ENCODE data around the gene GABRR3.

The GABRR3 gene

DNA sequence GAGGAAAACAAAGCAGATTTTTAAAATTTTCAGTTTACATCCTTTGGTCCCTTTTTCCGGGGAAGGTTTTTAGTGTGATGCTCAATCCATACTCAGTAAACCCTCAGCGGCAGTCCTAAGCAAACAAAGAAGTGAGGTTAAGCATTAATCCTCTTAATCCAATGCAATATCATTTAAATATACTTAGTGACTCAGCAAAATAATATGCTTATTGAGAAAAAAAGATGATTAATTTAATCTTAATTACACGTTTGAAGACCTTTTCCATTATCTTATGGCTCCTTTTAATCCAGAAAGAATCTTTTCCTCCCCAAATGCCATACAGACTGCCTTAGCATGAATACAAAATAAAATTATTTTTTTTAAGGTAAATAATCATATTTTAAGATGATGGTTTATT lies at the start of gene GABRR3:
Gene GABRR3 (minus strand): TSS at position 108 of the 400 bp plus-strand sequence. CDS start 328 bp downstream, outside the sequence.
- no peak within 1 kb of the TSS for H3K4me3 ChIP-seq (ENCODE audit: low read length)
- no peak for TF ChIP-seq ZNF274 (IDR thresholded peaks at IDR 0.05; ENCODE audit: low read depth, low read length)

DNA sequence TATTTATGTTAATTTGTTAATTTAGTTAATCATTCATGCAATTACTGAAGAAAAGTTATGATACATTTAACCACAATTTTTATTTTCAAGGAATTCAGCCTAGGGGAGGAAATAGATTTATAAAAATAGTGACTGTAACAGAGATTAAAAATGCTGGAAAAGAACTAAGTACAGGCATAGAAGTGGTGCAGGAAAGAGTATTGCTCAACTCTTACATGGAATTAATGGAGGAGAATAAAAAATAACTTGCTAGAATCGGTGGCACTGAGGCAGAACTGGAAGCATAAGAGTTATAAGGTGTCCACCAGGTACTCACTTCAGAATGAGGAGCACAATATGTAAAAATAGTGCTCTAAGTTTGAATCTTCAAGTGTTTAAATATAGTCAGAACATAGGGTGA lies 38.4 kb upstream of the GABRR3 start:
- no peak for TF ChIP-seq ZNF274 (IDR thresholded peaks at IDR 0.05; ENCODE audit: low read depth, low read length)
- H3K4me3 ChIP-seq (ENCODE audit: low read length) = no peak overlapping the region

DNA sequence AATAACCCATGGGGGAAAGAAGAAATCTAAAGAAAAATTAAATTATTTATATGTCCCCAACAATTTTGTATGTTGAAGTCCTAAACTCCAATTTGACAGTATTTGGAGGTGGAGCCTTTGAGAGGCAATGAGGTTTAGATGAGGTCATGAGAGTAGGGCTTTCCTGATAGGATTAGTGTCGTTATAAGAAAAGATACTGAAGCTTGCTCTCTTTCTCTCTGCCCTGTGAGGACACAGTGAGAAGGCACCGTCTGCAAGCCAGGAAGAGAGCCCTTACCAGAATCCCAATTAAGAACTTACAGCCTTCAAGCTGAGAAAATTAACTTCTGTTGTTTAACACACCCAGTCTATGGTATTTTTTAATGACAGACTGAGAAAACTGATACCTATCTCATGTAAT lies 35.7 kb upstream of the GABRR3 start:
- H3K4me3 ChIP-seq (ENCODE audit: low read length) = no peak overlapping the region
- no peak for TF ChIP-seq ZNF274 (IDR thresholded peaks at IDR 0.05; ENCODE audit: low read depth, low read length)

DNA sequence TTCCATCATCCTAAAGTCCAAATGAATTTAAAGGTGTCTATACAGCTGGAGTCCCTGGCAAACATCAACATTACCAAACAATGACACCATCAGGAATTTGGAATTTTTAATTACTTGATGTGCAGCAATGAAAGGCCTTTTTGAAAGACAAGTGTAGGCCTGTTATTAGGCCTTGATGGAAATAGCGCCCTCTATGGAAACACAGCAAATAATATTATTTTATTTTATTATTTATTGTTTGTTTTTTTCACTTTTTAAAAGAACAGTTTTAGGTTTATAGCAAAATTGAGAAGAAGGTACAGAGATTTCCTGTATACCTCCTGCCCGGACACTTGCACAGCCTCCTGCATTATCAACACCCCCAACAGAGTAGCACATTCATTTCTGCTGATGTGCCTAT lies 33.7 kb upstream of the GABRR3 start:
- no peak for TF ChIP-seq ZNF274 (IDR thresholded peaks at IDR 0.05; ENCODE audit: low read depth, low read length)
- no peak overlapping the region for H3K4me3 ChIP-seq (ENCODE audit: low read length)

DNA sequence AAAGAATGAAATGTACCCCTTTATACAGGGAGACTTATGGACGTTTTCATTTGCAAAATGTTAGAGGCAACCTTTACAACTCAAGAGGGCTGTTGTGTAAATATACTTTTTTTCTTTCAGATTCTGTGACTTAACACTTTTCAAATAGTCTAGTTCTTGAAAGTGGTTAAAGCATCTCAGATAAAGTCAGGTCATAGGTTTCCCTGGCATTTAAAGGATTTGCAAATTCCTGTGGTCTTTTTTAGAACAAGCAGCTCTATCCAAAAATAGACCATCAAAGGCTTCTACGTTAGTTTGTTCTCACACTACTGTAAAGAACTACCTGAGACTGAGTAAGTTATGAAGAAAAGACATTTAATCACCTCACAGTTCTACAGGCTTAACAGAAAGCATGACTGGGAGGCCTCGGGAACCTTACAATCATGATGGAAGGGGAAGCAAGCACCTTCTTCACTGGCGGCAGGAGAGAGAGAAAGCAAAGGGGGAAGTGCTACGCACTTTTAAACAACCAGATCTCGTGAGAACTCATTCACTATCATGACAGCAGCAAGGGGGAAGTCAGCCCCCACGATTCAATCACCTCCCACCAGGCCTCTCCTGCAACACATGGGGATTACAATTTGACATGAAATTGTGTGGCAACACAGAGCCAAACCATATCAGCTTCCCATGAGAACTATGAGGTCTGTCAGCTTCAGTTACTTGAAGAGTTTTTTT lies 23.3 kb upstream of the GABRR3 start:
- H3K4me3 ChIP-seq (ENCODE audit: low read length) = no peak overlapping the region
- TF ChIP-seq ZNF274 (IDR thresholded peaks at IDR 0.05; ENCODE audit: low read depth, low read length) = no peak

- H3K4me3 ChIP-seq (ENCODE audit: low read length) = no peak overlapping the region
- TF ChIP-seq ZNF274 (IDR thresholded peaks at IDR 0.05; ENCODE audit: low read depth, low read length) = no peak
Measured at GRCh38 chr3:98057631-98058030, 22.5 kb upstream of the GABRR3 start.

DNA sequence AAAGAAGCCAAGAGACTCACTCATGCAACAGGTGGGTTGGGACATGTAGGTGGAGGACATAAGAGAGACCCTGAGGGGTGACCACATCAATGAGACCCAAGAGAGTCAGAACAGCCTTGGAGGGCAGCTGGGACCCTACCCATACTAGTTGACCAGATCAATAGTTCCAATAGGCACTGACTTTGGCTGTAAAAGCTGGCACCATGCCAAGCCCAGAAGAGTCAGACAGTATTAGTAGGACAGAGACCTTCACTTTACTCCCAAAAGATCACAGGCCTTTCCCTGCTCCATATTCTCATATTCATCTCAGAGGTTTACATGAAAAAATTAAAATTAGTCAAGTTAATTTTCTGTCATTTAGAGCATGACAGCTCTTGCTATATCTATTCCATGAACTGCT lies 20.9 kb upstream of the GABRR3 start:
- no peak for TF ChIP-seq ZNF274 (IDR thresholded peaks at IDR 0.05; ENCODE audit: low read depth, low read length)
- no peak overlapping the region for H3K4me3 ChIP-seq (ENCODE audit: low read length)

GRCh38 chr3:98049271-98049670 lies 14.2 kb upstream of the GABRR3 start:
- TF ChIP-seq ZNF274 (IDR thresholded peaks at IDR 0.05; ENCODE audit: low read depth, low read length) = no peak
- no peak overlapping the region for H3K4me3 ChIP-seq (ENCODE audit: low read length)

DNA sequence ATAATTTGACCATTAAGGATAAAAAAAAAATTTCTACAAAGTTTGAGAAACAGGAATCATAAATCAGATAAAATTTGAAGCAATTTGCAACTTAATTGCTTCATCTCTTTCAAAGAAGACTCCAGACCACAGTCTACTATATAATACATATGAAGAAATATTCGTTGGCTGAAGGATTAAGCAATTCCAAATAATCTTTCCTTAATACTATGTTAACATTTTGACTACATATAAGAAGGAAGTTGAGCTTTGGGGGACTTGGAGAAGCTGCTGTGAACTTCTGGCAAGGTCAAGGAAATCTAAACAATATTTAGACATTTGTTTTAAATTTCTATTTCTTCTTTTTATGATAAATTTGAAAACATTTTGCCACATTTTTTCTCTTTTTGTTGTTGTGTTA lies 13.5 kb upstream of the GABRR3 start:
- TF ChIP-seq ZNF274 (IDR thresholded peaks at IDR 0.05; ENCODE audit: low read depth, low read length) = no peak
- H3K4me3 ChIP-seq (ENCODE audit: low read length) = no peak overlapping the region

DNA sequence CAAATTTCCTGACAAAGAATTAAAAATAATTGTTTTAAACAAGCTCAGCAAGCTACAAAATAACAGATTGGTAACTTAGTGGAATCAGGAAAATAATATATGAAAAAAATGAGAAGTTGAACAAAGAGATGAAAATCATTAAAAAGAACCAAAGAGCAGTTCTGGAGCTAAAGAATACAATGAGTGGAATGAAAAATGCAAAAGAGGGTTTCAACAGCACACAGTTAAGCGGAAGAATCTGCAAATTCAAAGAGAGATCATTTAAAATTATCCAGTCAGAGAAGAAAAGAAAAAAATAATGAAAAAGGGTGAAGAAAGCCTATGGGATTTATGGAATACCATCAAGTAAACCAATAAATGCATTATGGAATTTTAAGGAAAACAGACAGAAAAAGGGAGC lies 6.2 kb upstream of the GABRR3 start:
- H3K4me3 ChIP-seq (ENCODE audit: low read length) = no peak overlapping the region
- no peak for TF ChIP-seq ZNF274 (IDR thresholded peaks at IDR 0.05; ENCODE audit: low read depth, low read length)

DNA sequence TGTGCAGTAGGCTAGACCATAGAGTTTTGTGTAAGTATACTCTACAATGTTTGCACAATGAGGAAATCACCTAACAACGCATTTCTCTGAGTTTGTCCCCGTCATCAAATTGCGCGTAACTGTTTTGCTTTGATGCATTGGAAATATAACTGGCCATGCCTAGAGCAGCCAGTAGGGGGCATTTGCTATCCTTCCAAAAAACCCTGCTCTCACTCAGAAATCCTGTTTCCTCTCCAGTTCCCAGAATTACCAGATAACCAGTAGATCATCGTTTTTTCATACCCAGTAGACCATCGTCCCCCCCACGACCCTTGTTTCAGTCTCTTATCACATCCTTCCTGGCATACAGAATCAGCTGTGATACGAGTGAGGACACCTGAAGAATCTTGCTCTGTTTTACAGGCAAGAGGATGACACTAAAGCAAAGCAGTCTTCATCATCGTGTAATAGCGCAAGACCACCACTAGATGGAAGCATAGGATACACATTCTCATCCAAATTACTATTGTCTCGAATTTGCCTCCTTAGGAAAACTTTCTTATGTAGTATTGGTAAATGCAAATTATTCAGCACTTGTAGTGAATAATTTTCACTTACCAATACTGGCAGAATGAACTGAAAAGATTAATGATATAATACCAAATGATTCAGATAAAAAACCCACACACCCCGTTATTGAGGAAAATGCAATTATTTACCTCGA lies 4.4 kb upstream of the GABRR3 start:
- H3K4me3 ChIP-seq (ENCODE audit: low read length) = peak overlapping the region; percentile 84
- TF ChIP-seq ZNF274 (IDR thresholded peaks at IDR 0.05; ENCODE audit: low read depth, low read length) = no peak

DNA sequence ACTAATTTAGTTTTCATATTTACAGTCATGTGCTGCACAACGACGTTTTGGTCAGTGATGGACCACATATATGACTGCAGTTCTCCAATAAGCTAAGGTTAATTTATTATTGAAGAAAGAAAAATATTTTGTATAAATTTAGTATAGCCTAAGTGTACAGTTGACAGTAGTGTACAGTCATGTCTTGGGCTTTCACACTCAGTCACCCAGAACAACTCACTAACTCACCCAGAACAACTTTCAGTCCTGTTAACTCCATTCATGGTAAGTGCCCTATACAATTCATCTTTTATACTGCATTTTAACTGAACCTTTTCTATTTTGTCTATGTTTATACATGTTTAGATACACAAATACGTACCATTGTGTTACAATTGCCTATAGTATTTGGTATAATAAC lies 3.8 kb upstream of the GABRR3 start:
- no peak for TF ChIP-seq ZNF274 (IDR thresholded peaks at IDR 0.05; ENCODE audit: low read depth, low read length)
- no peak overlapping the region for H3K4me3 ChIP-seq (ENCODE audit: low read length)

GRCh38 chr3:98038286-98038685 lies 3.2 kb upstream of the GABRR3 start:
- no peak overlapping the region for H3K4me3 ChIP-seq (ENCODE audit: low read length)
- no peak for TF ChIP-seq ZNF274 (IDR thresholded peaks at IDR 0.05; ENCODE audit: low read depth, low read length)

GRCh38 chr3:98034486-98034885 lies 629 bp downstream of the GABRR3 start:
- no peak overlapping the region for H3K4me3 ChIP-seq (ENCODE audit: low read length)
- no peak for TF ChIP-seq ZNF274 (IDR thresholded peaks at IDR 0.05; ENCODE audit: low read depth, low read length)

DNA sequence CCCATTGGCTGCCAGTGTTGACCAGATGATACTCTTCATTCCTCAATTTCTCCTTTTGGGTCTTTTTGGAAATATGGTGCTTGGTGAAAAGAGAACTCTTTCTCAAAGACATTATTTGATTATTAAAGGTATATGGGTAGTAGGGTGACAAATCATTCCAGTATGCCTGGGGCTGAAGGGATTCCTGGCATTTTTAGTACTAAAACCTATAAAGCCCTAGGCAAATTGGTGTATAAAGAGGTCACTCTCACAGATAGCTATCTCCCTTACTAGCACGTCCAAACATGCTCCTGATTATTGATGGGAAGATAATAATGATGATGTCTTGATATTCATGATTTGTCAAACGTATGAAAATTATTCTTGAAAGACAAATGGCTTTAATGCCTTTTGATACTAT lies 1.1 kb downstream of the GABRR3 start:
- no peak for TF ChIP-seq ZNF274 (IDR thresholded peaks at IDR 0.05; ENCODE audit: low read depth, low read length)

More for the DNA sequence above, 1.1 kb downstream of the GABRR3 start:
- no peak overlapping the region for H3K4me3 ChIP-seq (ENCODE audit: low read length)

Measured in GM08714 (cell line).